GM21515 (cell line): ENCODE data around the gene APOLD1.
"Not testable (repeated sequence)": the region's sequence is repeated elsewhere in the genome, so short reads cannot be mapped to it uniquely, and the experiment has no call there.

Experiments
- ATAC-seq: cut with Tn5 transposase; IDR thresholded peaks from one replicate; pipeline ENCODE4 v1.9.1; 2021; ENCODE audit not compliant: unreplicated experiment

Gene APOLD1

GRCh38 chr12:12839003-12839395, 53.5 kb downstream of the APOLD1 start:
- ATAC-seq, result no peak

- ATAC-seq, result not testable (repeated sequence)
These were observed 54.0 kb downstream of the APOLD1 start for GRCh38 chr12:12839439-12839838.

GRCh38 chr12:12839873-12840579, 54.6 kb downstream of the APOLD1 start:
- ATAC-seq, result no peak

GRCh38 chr12:12840580-12840899, 55.1 kb downstream of the APOLD1 start:
- no peak for ATAC-seq
